HAP-1 (cell line): ENCODE data around the gene BPIFB3.

ENCODE experiments used
- DNase-seq, 2 experiments: peaks; one replicate each; pipeline ENCODE4 v3.0.0-alpha.2; 2016 to 2020; ENCODE audit warnings: low spot score in 2 of 2
- H3K27me3 ChIP-seq: fragments of 250-450 bp; sonication (Bioruptor Pico); 2 replicates; pipeline ENCODE4 v1.5.1; 2020; ENCODE audit warnings: low read depth, mild to moderate bottlenecking, moderate library complexity
- H3K36me3 ChIP-seq: fragments of 250-450 bp; sonication (Bioruptor Pico); replicated peaks from 2 replicates; pipeline ENCODE4 v1.5.1; 2020; ENCODE audit warnings: mild to moderate bottlenecking
- H3K4me1 ChIP-seq: fragments of 250-450 bp; sonication (Bioruptor Pico); 2 replicates; pipeline ENCODE4 v1.5.1; 2020; ENCODE audit warnings: mild to moderate bottlenecking
- H3K4me3 ChIP-seq: fragments of 250-450 bp; sonication (Bioruptor Pico); 2 replicates; pipeline ENCODE4 v1.5.1; 2020; ENCODE audit warnings: mild to moderate bottlenecking, moderate library complexity
- H3K9me3 ChIP-seq: fragments of 250-450 bp; sonication (Bioruptor Pico); 2 replicates; pipeline ENCODE4 v1.5.1; 2020; ENCODE audit warnings: mild to moderate bottlenecking, moderate library complexity
- in situ Hi-C: fragments of 300-500 bp; cut with MboI; formaldehyde crosslinking; loops from 3 replicates; pipeline ENCODE4 v1.14.3; 2020; ENCODE audit warnings: low sequenced_read_pairs, inconsistent platforms, mixed read lengths

BPIFB3 gene

GRCh38 chr20:33071198-33071597 is 17.5 kb downstream of the BPIFB3 start:
- in situ Hi-C loops = no loop called here
- Histone ChIP-seq H3K36me3 (no peaks in the 10 kb centered on the region), H3K4me1 (no peaks in the 10 kb centered on the region), H3K9me3 (no peaks in the 10 kb centered on the region), H3K4me3 (no peak overlapping the region), H3K27me3 (0 out of 2 replicates have a peak, but pooled peaks cover 4% of the 10 kb centered on the region)
- no peak for DNase-seq

GRCh38 chr20:33072362-33072761 is 18.7 kb downstream of the BPIFB3 start:
- H3K27me3 ChIP-seq = 0 out of 2 replicates have a peak, but pooled peaks cover 4% of the 10 kb centered on the region
- in situ Hi-C loops = no loop called here

GRCh38 chr20:33072813-33073212 is 19.1 kb downstream of the BPIFB3 start:
- in situ Hi-C loops = no loop called here
- DNase-seq = no peak
- 0 out of 2 replicates have a peak, but pooled peaks cover 4% of the 10 kb centered on the region for H3K27me3 ChIP-seq
- no peaks in the 10 kb centered on the region for H3K9me3 ChIP-seq
- H3K36me3 ChIP-seq = no peaks in the 10 kb centered on the region
- H3K4me3 ChIP-seq = no peak overlapping the region
- no peaks in the 10 kb centered on the region for H3K4me1 ChIP-seq

More at GRCh38 chr20:33072362-33072761, 18.7 kb downstream of the BPIFB3 start:
- Histone ChIP-seq H3K9me3 (no peaks in the 10 kb centered on the region), H3K36me3 (no peaks in the 10 kb centered on the region), H3K4me1 (no peaks in the 10 kb centered on the region), H3K4me3 (no peak overlapping the region)
- DNase-seq = no peak

- no peaks in the 10 kb centered on the region for H3K36me3 ChIP-seq
- H3K9me3 ChIP-seq = no peaks in the 10 kb centered on the region
- H3K4me1 ChIP-seq = no peaks in the 10 kb centered on the region
- H3K27me3 ChIP-seq = peaks cover 4% of the 10 kb centered on the region; the same call in 1 of the 2 replicates
- H3K4me3 ChIP-seq = no peak overlapping the region
- in situ Hi-C loops = no loop called here
- no peak for DNase-seq
These were observed 21.0 kb downstream of the BPIFB3 start for GRCh38 chr20:33074675-33075074.

- H3K27me3 ChIP-seq = peaks cover 4% of the 10 kb centered on the region; the same call in 1 of the 2 replicates
- H3K4me3 ChIP-seq = no peak overlapping the region
- in situ Hi-C loops = no loop called here
- no peaks in the 10 kb centered on the region for H3K36me3 ChIP-seq
- H3K9me3 ChIP-seq = no peaks in the 10 kb centered on the region
- no peak for DNase-seq
- H3K4me1 ChIP-seq = no peaks in the 10 kb centered on the region
These were observed 21.6 kb downstream of the BPIFB3 start for GRCh38 chr20:33075281-33075680.

GRCh38 chr20:33076662-33077372 is 23.1 kb downstream of the BPIFB3 start:
- DNase-seq = no peak
- H3K4me1 ChIP-seq = no peaks in the 10 kb centered on the region
- H3K9me3 ChIP-seq = no peaks in the 10 kb centered on the region
- H3K27me3 ChIP-seq = peaks cover 4% of the 10 kb centered on the region; the same call in 1 of the 2 replicates
- H3K4me3 ChIP-seq = no peak overlapping the region
- in situ Hi-C loops = no loop called here
- no peaks in the 10 kb centered on the region for H3K36me3 ChIP-seq

GRCh38 chr20:33079259-33079658 is 25.6 kb downstream of the BPIFB3 start, which contains the start of gene BPIFB4:
Gene BPIFB4, plus strand, starts transcription at chr20:33079643. Its CDS starts 1,884 bp downstream, at chr20:33081527.
- H3K4me1 ChIP-seq = no peaks in the 10 kb centered on the region
- no peaks in the 10 kb centered on the region; the same call in 1 of the 2 replicates for H3K27me3 ChIP-seq
- H3K9me3 ChIP-seq = no peaks in the 10 kb centered on the region
- H3K36me3 ChIP-seq = no peaks in the 10 kb centered on the region
- no peak within 1 kb of the TSS for H3K4me3 ChIP-seq
- in situ Hi-C loops = no loop called here
- no peak for DNase-seq

- Histone ChIP-seq H3K4me1 (no peaks in the 10 kb centered on the region), H3K9me3 (no peaks in the 10 kb centered on the region), H3K36me3 (no peaks in the 10 kb centered on the region), H3K4me3 (no peak overlapping the region), H3K27me3 (no peaks in the 10 kb centered on the region; the same call in 1 of the 2 replicates)
- no peak for DNase-seq
- in situ Hi-C loops = no loop called here
These were observed 27.9 kb downstream of the BPIFB3 start for GRCh38 chr20:33081411-33082154.

GRCh38 chr20:33082546-33082945 is 28.8 kb downstream of the BPIFB3 start:
- Histone ChIP-seq H3K27me3 (no peaks in the 10 kb centered on the region; the same call in 1 of the 2 replicates), H3K36me3 (no peaks in the 10 kb centered on the region), H3K4me3 (no peak overlapping the region), H3K9me3 (no peaks in the 10 kb centered on the region), H3K4me1 (no peaks in the 10 kb centered on the region)
- in situ Hi-C loops = no loop called here
- DNase-seq = no peak

- DNase-seq = no peak
- no peaks in the 10 kb centered on the region for H3K4me1 ChIP-seq
- H3K9me3 ChIP-seq = no peaks in the 10 kb centered on the region
- no peak overlapping the region for H3K4me3 ChIP-seq
- no peaks in the 10 kb centered on the region for H3K36me3 ChIP-seq
- in situ Hi-C loops = no loop called here
- H3K27me3 ChIP-seq = peaks cover under 1% of the 10 kb centered on the region; the same call in 1 of the 2 replicates
These were observed 30.0 kb downstream of the BPIFB3 start for GRCh38 chr20:33083544-33084340.

- 0 out of 2 replicates have a peak, but pooled peaks cover 3% of the 10 kb centered on the region for H3K27me3 ChIP-seq
These were observed 31.0 kb downstream of the BPIFB3 start for GRCh38 chr20:33084722-33085121.

GRCh38 chr20:33086052-33086722 is 32.5 kb downstream of the BPIFB3 start:
- H3K27me3 ChIP-seq = 0 out of 2 replicates have a peak, but pooled peaks cover 3% of the 10 kb centered on the region
- in situ Hi-C loops = no loop called here
- no peak for DNase-seq
- H3K9me3 ChIP-seq = no peaks in the 10 kb centered on the region
- H3K36me3 ChIP-seq = no peaks in the 10 kb centered on the region
- no peak overlapping the region for H3K4me3 ChIP-seq
- H3K4me1 ChIP-seq = no peaks in the 10 kb centered on the region

More at GRCh38 chr20:33084722-33085121, 31.0 kb downstream of the BPIFB3 start:
- H3K9me3 ChIP-seq = no peaks in the 10 kb centered on the region
- no peak overlapping the region for H3K4me3 ChIP-seq
- no peaks in the 10 kb centered on the region for H3K4me1 ChIP-seq
- DNase-seq = no peak
- in situ Hi-C loops = no loop called here
- H3K36me3 ChIP-seq = no peaks in the 10 kb centered on the region

GRCh38 chr20:33091147-33091546 is 37.4 kb downstream of the BPIFB3 start:
- 0 out of 2 replicates have a peak, but pooled peaks cover 3% of the 10 kb centered on the region for H3K27me3 ChIP-seq
- no peaks in the 10 kb centered on the region for H3K36me3 ChIP-seq
- in situ Hi-C loops = loop anchor here (10.0 kb wide), 2 partner anchors 194 to 196 kb away; partner anchors contain the start of gene BPIFB1
- no peaks in the 10 kb centered on the region for H3K9me3 ChIP-seq
- H3K4me3 ChIP-seq = no peak overlapping the region
- DNase-seq = no peak
- H3K4me1 ChIP-seq = no peaks in the 10 kb centered on the region
